GM19468 (cell line): Measurements from ENCODE around the gene RNASE1.
"Not testable (repeated sequence)": the region's sequence is repeated elsewhere in the genome, so short reads cannot be mapped to it uniquely, and the experiment has no call there.

Experiments used
- ATAC-seq: cut with Tn5 transposase; IDR thresholded peaks from one replicate; pipeline ENCODE4 v1.9.1; 2021; ENCODE audit warnings: mild to moderate bottlenecking, moderate library complexity, moderate number of reproducible peaks; ENCODE audit not compliant: unreplicated experiment; ENCODE audit errors: extremely low read depth

RNASE1 gene

GRCh38 chr14:20802341-20803084 lies at the start of gene RNASE1:
TSS of gene RNASE1 (minus strand) at chr14:20802844. CDS start at chr14:20802068, 776 bp downstream.
- ATAC-seq = no peak

GRCh38 chr14:20848955-20849570 lies 46.4 kb upstream of the RNASE1 start:
- ATAC-seq = no peak

- ATAC-seq = no peak
Observed at GRCh38 chr14:20848316-20848954, 45.8 kb upstream of the RNASE1 start.

- ATAC-seq = no peak
Observed at GRCh38 chr14:20846560-20846959, 43.9 kb upstream of the RNASE1 start.

GRCh38 chr14:20841096-20841495 lies 38.5 kb upstream of the RNASE1 start:
- ATAC-seq = no peak

- ATAC-seq = no peak
Observed at GRCh38 chr14:20837831-20838230, 35.2 kb upstream of the RNASE1 start.

- no peak for ATAC-seq
Observed at GRCh38 chr14:20836668-20837338, 34.2 kb upstream of the RNASE1 start.

- no peak for ATAC-seq
Observed at GRCh38 chr14:20834899-20835298, 32.3 kb upstream of the RNASE1 start.

GRCh38 chr14:20830831-20831230 lies 28.2 kb upstream of the RNASE1 start:
- no peak for ATAC-seq

GRCh38 chr14:20828024-20828694 lies 25.5 kb upstream of the RNASE1 start:
- ATAC-seq = not testable (repeated sequence)

- no peak for ATAC-seq
Observed at GRCh38 chr14:20827326-20827725, 24.7 kb upstream of the RNASE1 start.

- not testable (repeated sequence) for ATAC-seq
Observed at GRCh38 chr14:20826666-20827065, 24.0 kb upstream of the RNASE1 start.

GRCh38 chr14:20823859-20824258 lies 21.2 kb upstream of the RNASE1 start:
- no peak for ATAC-seq

- ATAC-seq = not testable (repeated sequence)
Observed at GRCh38 chr14:20821521-20822108, 19.0 kb upstream of the RNASE1 start.

- ATAC-seq = no peak
Observed at GRCh38 chr14:20820063-20820904, 17.6 kb upstream of the RNASE1 start.

GRCh38 chr14:20818861-20819260 lies 16.2 kb upstream of the RNASE1 start:
- no peak for ATAC-seq

GRCh38 chr14:20815946-20816345 lies 13.3 kb upstream of the RNASE1 start:
- not testable (repeated sequence) for ATAC-seq

- no peak for ATAC-seq
Observed at GRCh38 chr14:20811986-20812975, 9.6 kb upstream of the RNASE1 start.
